ENCODE data around the gene EEF1AKMT4. TPM values are rescaled to one million over a fixed set of nuclear protein-coding genes. Genes with fewer than 3 reads are reported as not detected.
"Not testable (repeated sequence)": the region's sequence is repeated elsewhere in the genome, so short reads cannot be mapped to it uniquely, and the experiment has no call there.

The EEF1AKMT4 gene
- total RNA-seq, 1 donor from 2014 or later = 0.62 TPM

GRCh38 chr3:184260724-184261269, 11.3 kb downstream of the EEF1AKMT4 start:
- no peak for DNase-seq

DNA sequence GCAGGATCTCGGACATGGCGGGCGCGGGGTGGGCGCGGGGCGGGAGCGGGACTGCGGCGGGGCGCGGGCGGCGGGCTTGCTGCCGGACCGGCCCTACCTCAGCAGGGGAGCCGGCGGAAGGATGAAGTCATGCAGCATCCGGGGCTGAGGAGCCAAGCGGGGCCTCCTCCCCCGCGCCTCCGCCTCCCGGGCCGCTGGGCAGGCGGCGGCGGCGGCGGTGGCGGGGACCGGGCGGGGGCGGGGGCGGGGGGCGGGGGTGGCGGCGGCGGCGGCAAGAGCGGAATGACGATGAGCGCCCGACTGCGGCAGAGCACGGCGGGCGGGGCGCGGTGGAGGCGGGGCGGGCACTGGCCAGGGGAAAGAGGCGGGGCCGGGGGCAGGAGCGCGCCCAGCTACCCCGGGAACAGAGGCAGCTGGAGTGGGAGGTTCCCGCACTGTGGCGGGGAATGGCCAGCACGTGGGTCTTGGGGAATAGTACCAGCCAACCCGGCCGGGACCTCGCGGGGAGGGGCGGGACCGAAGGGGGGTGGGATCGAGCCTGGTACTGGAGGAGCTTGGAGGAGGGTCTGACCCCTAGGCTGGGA, 11.9 kb downstream of the EEF1AKMT4 start, which contains the start of gene CAMK2N2:
Gene CAMK2N2, minus strand, starts transcription at position 284 of the 584 bp plus-strand sequence. Its CDS starts 268 bp downstream, at position 16.
- peak; percentile 20 for DNase-seq

- no peak for DNase-seq
These were observed 12.6 kb downstream of the EEF1AKMT4 start for GRCh38 chr3:184261854-184262763.

GRCh38 chr3:184262764-184263179, 13.3 kb downstream of the EEF1AKMT4 start:
- no peak for DNase-seq

- DNase-seq = not testable (repeated sequence)
These were observed 17.8 kb downstream of the EEF1AKMT4 start for GRCh38 chr3:184267249-184267648.

- DNase-seq = no peak
These were observed 22.8 kb downstream of the EEF1AKMT4 start for GRCh38 chr3:184272269-184272668.

GRCh38 chr3:184275381-184275701, 25.9 kb downstream of the EEF1AKMT4 start:
- no peak for DNase-seq

- no peak for DNase-seq
These were observed 26.8 kb downstream of the EEF1AKMT4 start, which contains the start of gene ECE2 for GRCh38 chr3:184275961-184276910. TSS of gene ECE2 (plus strand) at chr3:184276022. CDS start at chr3:184276154, 132 bp downstream.

- no peak for DNase-seq
These were observed 27.9 kb downstream of the EEF1AKMT4 start for GRCh38 chr3:184277366-184277765.

- DNase-seq = no peak
These were observed 33.5 kb downstream of the EEF1AKMT4 start for GRCh38 chr3:184282941-184283340.

- DNase-seq = no peak
These were observed 34.2 kb downstream of the EEF1AKMT4 start for GRCh38 chr3:184283681-184284080.

- DNase-seq = peak; percentile 46
These were observed 35.2 kb downstream of the EEF1AKMT4 start for GRCh38 chr3:184284696-184285095.

DNA sequence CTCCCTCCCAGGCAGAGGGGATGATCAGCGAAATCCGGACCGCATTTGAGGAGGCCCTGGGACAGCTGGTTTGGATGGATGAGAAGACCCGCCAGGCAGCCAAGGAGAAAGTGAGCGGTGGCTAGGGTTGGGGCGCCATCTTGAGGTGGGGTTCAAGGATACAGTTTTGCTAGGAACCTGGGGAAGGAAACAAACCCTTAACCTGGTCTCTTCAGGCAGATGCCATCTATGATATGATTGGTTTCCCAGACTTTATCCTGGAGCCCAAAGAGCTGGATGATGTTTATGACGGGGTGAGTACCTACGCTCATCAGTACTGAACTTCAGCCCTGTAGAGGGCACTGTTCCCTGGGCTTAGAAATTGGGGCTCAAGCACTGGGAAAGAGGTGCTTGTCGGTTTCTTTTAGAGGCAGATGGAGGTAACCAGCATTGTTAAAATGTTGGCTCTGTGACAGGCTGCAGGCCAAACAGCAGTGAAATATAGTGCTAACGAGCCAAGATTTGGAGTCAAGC, 40.0 kb downstream of the EEF1AKMT4 start:
- peak; percentile 38 for DNase-seq

DNA sequence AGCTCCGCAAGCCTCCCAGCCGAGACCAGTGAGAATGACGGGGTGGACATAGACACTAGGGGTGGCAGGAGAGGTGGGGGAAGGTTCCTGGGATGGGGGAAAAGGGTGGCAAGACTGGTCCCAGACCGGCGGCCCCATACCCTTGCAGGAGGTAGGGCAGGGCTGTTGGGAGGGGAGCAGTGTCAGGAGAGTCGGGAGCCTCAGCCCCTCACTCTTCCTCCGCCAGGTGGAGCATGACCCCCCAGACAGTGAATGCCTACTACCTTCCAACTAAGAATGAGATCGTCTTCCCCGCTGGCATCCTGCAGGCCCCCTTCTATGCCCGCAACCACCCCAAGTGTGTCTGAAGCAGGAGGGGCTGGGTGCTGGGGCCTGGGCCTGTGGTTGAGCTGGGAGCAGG, 40.9 kb downstream of the EEF1AKMT4 start:
- DNase-seq = no peak

GRCh38 chr3:184291044-184291737, 41.7 kb downstream of the EEF1AKMT4 start:
- DNase-seq = no peak

- DNase-seq = no peak
These were observed 42.4 kb downstream of the EEF1AKMT4 start for GRCh38 chr3:184291738-184292445.

DNA sequence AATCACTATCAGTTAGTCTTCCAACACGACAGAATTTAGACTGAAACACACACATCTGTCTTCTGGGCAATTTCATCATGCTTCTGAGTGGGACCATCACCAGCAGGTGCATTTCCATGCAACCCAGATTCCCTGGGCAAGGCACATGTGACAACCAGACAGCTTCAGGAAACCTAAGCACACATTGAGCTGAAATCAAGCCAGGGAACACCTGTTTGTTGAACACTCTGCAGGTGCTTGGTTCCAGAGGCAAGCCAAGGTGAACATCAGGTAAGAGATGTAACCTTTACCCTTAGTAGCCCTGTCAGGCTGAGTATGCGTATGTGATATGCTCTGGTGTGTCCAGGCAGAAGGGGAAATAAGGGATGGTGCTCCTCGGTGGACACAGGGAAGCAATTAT, 46.3 kb downstream of the EEF1AKMT4 start:
- no peak for DNase-seq

DNA sequence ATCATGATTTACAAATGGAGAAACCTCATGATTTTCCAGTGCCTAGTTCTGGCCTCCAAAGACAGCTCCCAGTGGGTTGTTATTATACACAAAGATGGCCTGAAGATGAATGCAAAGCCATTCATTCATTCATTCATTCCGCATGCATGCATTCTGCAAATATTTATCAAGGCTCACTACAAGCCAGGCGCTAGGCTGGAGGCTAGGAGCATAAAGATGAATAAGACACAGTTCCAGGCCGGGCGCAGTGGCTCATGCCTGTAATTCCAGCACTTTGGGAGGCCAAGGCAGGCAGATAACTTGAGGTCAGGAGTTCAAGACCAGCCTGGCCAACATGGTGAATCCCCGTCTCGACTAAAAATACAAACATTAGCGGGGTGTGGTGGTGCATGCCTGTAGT, 47.1 kb downstream of the EEF1AKMT4 start:
- DNase-seq = no peak

DNA sequence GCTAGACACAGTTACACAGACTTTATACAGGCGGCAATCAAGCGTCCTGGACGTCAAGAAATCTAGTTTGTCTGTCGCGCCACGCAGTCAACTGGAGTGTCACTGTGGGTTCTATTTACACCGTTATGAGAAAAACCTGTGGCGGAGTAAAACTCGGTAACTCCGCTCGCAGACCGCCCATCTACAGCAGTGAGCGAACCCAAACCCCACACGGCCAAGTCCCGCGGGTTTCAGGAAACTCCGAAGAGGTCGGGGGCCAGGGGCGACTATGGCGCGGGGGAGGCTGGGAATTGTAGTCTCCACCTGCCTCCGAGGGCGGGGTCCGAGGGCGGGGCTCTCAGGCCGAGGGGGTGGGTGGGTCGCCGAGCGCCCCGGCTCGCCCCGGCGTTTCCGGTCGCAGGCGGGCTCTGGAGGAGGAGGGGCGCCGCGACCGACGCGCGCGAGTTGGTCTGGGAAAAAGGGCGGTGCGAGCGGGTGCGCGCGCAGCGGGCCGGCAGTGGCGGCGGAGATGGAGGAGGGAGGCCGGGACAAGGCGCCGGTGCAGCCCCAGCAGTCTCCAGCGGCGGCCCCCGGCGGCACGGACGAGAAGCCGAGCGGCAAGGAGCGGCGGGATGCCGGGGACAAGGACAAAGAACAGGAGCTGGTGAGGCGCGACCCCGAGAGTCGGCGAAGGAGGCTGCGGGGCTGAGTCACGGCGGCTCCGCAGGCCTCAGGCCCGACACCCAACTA, 49.5 kb downstream of the EEF1AKMT4 start, which contains the start of gene PSMD2:
Gene PSMD2, plus strand, starts transcription at position 483 of the 729 bp plus-strand sequence. Its CDS starts 26 bp downstream, at position 509.
- DNase-seq = peak; percentile 99

All from tongue (tissue), 2 donors.